Measurements from ENCODE around the gene ELOB. TPM values are rescaled to one million over a fixed set of nuclear protein-coding genes. Genes with fewer than 3 reads are reported as not detected.

Gene ELOB
- total RNA-seq, 1 experiment from 2014 or later = 289 TPM

GRCh38 chr16:2779978-2780898 is 3.2 kb upstream of the ELOB start:
- Histone ChIP-seq H3K27ac (ENCODE audit: low read length) (no peak overlapping the region), H3K4me3 (ENCODE audit: low read length) (no peak overlapping the region), H2AFZ (ENCODE audit: low read length) (no peak overlapping the region), H3K79me2 (ENCODE audit: low read length) (peaks cover 32% of the 10 kb centered on the region), H3K36me3 (ENCODE audit: low read depth, low read length) (no peaks in the 10 kb centered on the region), H3K9me2 (replicated peaks; ENCODE audit: low read length) (no peaks in the 10 kb centered on the region), H3K9ac (ENCODE audit: low read length) (no peak overlapping the region), H4K20me1 (ENCODE audit: low read length) (no peaks in the 10 kb centered on the region), H3K4me2 (ENCODE audit: low read length) (no peak overlapping the region), H3K4me1 (ENCODE audit: insufficient read depth, low read length) (peaks cover 15% of the 10 kb centered on the region), H3K9me3 (ENCODE audit: low read length) (no peaks in the 10 kb centered on the region), H3F3A (ENCODE audit: low read length, unreplicated experiment) (no peaks in the 10 kb centered on the region), H3K27me3 (ENCODE audit: low read length) (no peaks in the 10 kb centered on the region)
- no peak for TF ChIP-seq EZH2 (IDR thresholded peaks at IDR 0.05; ENCODE audit: low read length, unreplicated experiment)
- TF ChIP-seq EZH2phosphoT487 (IDR thresholded peaks at IDR 0.05; ENCODE audit: borderline replicate concordance, low read length) = no peak
- no peak for TF ChIP-seq CTCF (conservative IDR thresholded peaks at IDR 0.05; ENCODE audit: low read depth, low read length)
- no TSS peak for BruUV-seq (replicated peaks)
- ATAC-seq (no peak), DNase-seq (no peak)
- intact Hi-C loops (cut with micrococcal nuclease) = loop anchor here (10.0 kb wide), 1 partner anchor 45 kb away; no protein-coding TSS in a partner anchor
- ChIA-PET POLR2A (ENCODE audit: unreplicated experiment) (no interaction called here), CTCF (no interaction called here)

- ATAC-seq (no peak), DNase-seq (no peak)
- no peaks in the 10 kb centered on the region for H3K27me3 ChIP-seq (ENCODE audit: low read length)
- H3K9ac ChIP-seq (ENCODE audit: low read length) = no peak overlapping the region
- ChIA-PET CTCF (no interaction called here), POLR2A (ENCODE audit: unreplicated experiment) (no interaction called here)
- no peak for TF ChIP-seq EZH2 (IDR thresholded peaks at IDR 0.05; ENCODE audit: low read length, unreplicated experiment)
- TF ChIP-seq EZH2phosphoT487 (IDR thresholded peaks at IDR 0.05; ENCODE audit: borderline replicate concordance, low read length) = no peak
- no peak for TF ChIP-seq CTCF (conservative IDR thresholded peaks at IDR 0.05; ENCODE audit: low read depth, low read length)
- intact Hi-C loops (cut with micrococcal nuclease) = loop anchor here (10.0 kb wide), 1 partner anchor 45 kb away; no protein-coding TSS in a partner anchor
- no peaks in the 10 kb centered on the region for H3K9me2 ChIP-seq (replicated peaks; ENCODE audit: low read length)
- no peaks in the 10 kb centered on the region; the same call in 1 of the 2 replicates for H3K36me3 ChIP-seq (ENCODE audit: low read depth, low read length)
- no TSS peak for BruUV-seq (replicated peaks)
- no peak overlapping the region for H2AFZ ChIP-seq (ENCODE audit: low read length)
- H3K4me1 ChIP-seq (ENCODE audit: insufficient read depth, low read length) = peaks cover 15% of the 10 kb centered on the region
- no peaks in the 10 kb centered on the region for H3K9me3 ChIP-seq (ENCODE audit: low read length)
- peaks cover 41% of the 10 kb centered on the region for H3K79me2 ChIP-seq (ENCODE audit: low read length)
- H3K4me3 ChIP-seq (ENCODE audit: low read length) = no peak overlapping the region
- H3K27ac ChIP-seq (ENCODE audit: low read length) = no peak overlapping the region
- H3F3A ChIP-seq (ENCODE audit: low read length, unreplicated experiment) = no peaks in the 10 kb centered on the region
- H4K20me1 ChIP-seq (ENCODE audit: low read length) = no peaks in the 10 kb centered on the region
- H3K4me2 ChIP-seq (ENCODE audit: low read length) = no peak overlapping the region
Measured at GRCh38 chr16:2779151-2779920, 2.3 kb upstream of the ELOB start.
